SK-N-SH treated with all-trans-retinoic acid at 6 μM for 48 hours (cell line): ENCODE data around the gene FARS2.
A peak's percentile ranks its signal among the peaks of the same experiment; 100 is the strongest.

Experiments
- ATAC-seq: fragments of 200-7000 bp; cut with Tn5 transposase; 3 replicates; pipeline ENCODE4 v1.9.1; 2020; ENCODE audit warnings: mild to moderate bottlenecking, moderate library complexity
- ARNTL ChIP-seq: fragments of 450-650 bp; formaldehyde crosslinking; IDR thresholded peaks from 2 replicates; pipeline ENCODE4 v1.5.0; 2020; ENCODE audit warnings: low read depth, mild to moderate bottlenecking, moderate library complexity, borderline replicate concordance
- BACH2 ChIP-seq: fragments of 250-450 bp; sonication (Bioruptor Pico); IDR thresholded peaks from 2 replicates; pipeline ENCODE4 v1.9.0; 2021; ENCODE audit warnings: mild to moderate bottlenecking, borderline replicate concordance
- CSDC2 ChIP-seq: fragments of 250-450 bp; sonication (Bioruptor Pico); IDR thresholded peaks from 2 replicates; pipeline ENCODE4 v1.5.0; 2020; ENCODE audit warnings: mild to moderate bottlenecking, moderate library complexity
- ESRRG ChIP-seq: fragments of 250-450 bp; sonication (Bioruptor Pico); IDR thresholded peaks from 2 replicates; pipeline ENCODE4 v1.6.1; 2021; ENCODE audit warnings: mild to moderate bottlenecking
- GLIS3 ChIP-seq: fragments of 250-450 bp; sonication (Bioruptor Pico); IDR thresholded peaks from 2 replicates; pipeline ENCODE4 v1.5.0; 2020; ENCODE audit warnings: mild to moderate bottlenecking, moderate library complexity
- ISL1 ChIP-seq: fragments of 250-450 bp; sonication (Bioruptor Pico); IDR thresholded peaks from 2 replicates; pipeline ENCODE4 v2.1.2; 2022; ENCODE audit warnings: mild to moderate bottlenecking, moderate library complexity
- OSR1 ChIP-seq: fragments of 250-450 bp; sonication (Bioruptor Pico); IDR thresholded peaks from 2 replicates; pipeline ENCODE4 v1.8.0; 2022; ENCODE audit warnings: moderate library complexity, mild to moderate bottlenecking, inconsistent platforms
- PPARA ChIP-seq: fragments of 250-450 bp; sonication (Bioruptor Pico); IDR thresholded peaks from 2 replicates; pipeline ENCODE4 v1.5.0; 2020; ENCODE audit warnings: mild to moderate bottlenecking, borderline replicate concordance
- RARB ChIP-seq: fragments of 250-450 bp; sonication (Bioruptor Pico); IDR thresholded peaks from 2 replicates; pipeline ENCODE4 v1.8.0; 2021; ENCODE audit warnings: mild to moderate bottlenecking, moderate library complexity
- SNAI2 ChIP-seq: fragments of 250-450 bp; sonication (Bioruptor Pico); IDR thresholded peaks from 2 replicates; pipeline ENCODE4 v1.5.0; 2020; ENCODE audit warnings: mild to moderate bottlenecking, moderate library complexity
- TCF4 ChIP-seq: fragments of 250-450 bp; sonication (Bioruptor Pico); IDR thresholded peaks from 2 replicates; pipeline ENCODE4 v1.8.0; 2021; ENCODE audit warnings: mild to moderate bottlenecking, moderate library complexity, borderline replicate concordance
- ZC3H10 ChIP-seq: fragments of 250-450 bp; sonication (Bioruptor Pico); IDR thresholded peaks from 2 replicates; pipeline ENCODE4 v1.5.1; 2021; ENCODE audit warnings: mild to moderate bottlenecking, moderate library complexity
- ZFP3 ChIP-seq: fragments of 250-450 bp; sonication (Bioruptor Pico); IDR thresholded peaks from 2 replicates; pipeline ENCODE4 v1.5.0; 2020; ENCODE audit warnings: mild to moderate bottlenecking, moderate library complexity
- ZFP30 ChIP-seq: fragments of 450-650 bp; formaldehyde crosslinking; IDR thresholded peaks from 2 replicates; pipeline ENCODE4 v1.5.0; 2022; ENCODE audit warnings: mild to moderate bottlenecking, moderate library complexity
- ZNF565 ChIP-seq: fragments of 450-650 bp; formaldehyde crosslinking; conservative IDR thresholded peaks from 2 replicates; pipeline ENCODE4 v1.5.0; 2020; ENCODE audit warnings: low read depth, mild to moderate bottlenecking, moderate library complexity
- ZNF70 ChIP-seq: fragments of 450-650 bp; formaldehyde crosslinking; IDR thresholded peaks from 2 replicates; pipeline ENCODE4 v1.5.0; 2020; ENCODE audit warnings: mild to moderate bottlenecking, moderate library complexity
- ZNF8 ChIP-seq: fragments of 450-650 bp; formaldehyde crosslinking; IDR thresholded peaks from 2 replicates; pipeline ENCODE4 v1.5.0; 2020; ENCODE audit warnings: mild to moderate bottlenecking, moderate library complexity
- TF ChIP-seq, protein P1 (sequence below): fragments of 250-450 bp; sonication (Bioruptor Pico); IDR thresholded peaks from 2 replicates; pipeline ENCODE4 v1.5.1; 2021; ENCODE audit warnings: mild to moderate bottlenecking, moderate library complexity
- TF ChIP-seq, protein P2 (sequence below): fragments of 250-450 bp; sonication (Bioruptor Pico); IDR thresholded peaks from 2 replicates; pipeline ENCODE4 v1.5.1; 2020; ENCODE audit warnings: low read depth, mild to moderate bottlenecking, moderate library complexity
- TF ChIP-seq, protein P3 (sequence below): fragments of 250-450 bp; sonication (Bioruptor Pico); IDR thresholded peaks from 2 replicates; pipeline ENCODE4 v1.5.0; 2020; ENCODE audit warnings: mild to moderate bottlenecking, moderate library complexity
- TF ChIP-seq, protein P4 (sequence below): fragments of 250-450 bp; sonication (Bioruptor Pico); IDR thresholded peaks from 2 replicates; pipeline ENCODE4 v1.8.0; 2020; ENCODE audit warnings: mild to moderate bottlenecking, moderate library complexity, borderline replicate concordance
- TF ChIP-seq, protein P5 (sequence below): fragments of 250-450 bp; sonication (Bioruptor Pico); IDR thresholded peaks from 2 replicates; pipeline ENCODE4 v1.8.0; 2021; ENCODE audit warnings: low read depth, mild to moderate bottlenecking, moderate library complexity, borderline replicate concordance

The FARS2 gene

DNA sequence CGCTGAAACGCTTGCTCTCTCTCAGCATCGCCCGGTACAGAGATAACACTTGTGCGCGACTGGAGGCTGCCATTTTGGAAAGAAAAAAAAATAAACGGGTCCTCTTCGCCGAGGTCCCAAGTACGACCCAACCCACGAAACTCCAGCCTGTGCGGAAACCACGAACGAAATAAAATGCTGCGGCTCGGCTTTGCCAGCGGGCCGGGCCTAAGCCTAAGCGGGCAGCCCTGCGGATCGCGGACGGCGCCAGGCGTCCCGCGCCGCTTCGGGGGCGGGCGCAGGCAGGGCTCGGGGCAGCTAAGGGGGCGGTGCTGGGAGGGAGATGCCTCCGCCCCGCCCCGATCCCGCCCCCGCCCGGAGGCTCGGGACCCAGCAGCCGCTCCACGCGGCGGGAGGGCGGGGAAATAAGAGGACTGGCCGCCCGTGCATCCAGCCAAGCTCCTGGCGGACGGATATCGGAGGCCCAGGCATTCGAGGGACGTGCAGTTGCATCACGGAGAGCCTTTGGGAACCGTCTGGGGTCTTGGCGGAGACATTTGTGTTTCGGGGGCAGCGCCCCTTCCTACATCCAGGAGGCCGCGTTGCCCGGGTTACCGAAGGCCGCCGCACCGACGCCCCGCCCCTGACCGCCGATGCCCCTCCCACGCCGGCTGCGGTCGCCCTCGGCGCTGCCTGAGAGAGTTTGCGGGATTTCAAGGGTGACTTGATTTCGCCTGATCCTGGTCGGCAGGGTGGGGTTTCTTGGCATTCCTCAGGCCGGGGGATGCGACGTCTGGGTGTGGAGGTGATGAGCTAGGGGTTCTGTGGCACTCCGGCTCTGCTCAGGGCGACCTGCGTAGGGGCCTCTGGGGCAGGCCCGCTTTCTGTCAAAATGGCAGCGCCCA, at the start of gene FARS2, which contains the start of gene LYRM4:
Gene FARS2 (plus strand): TSS at position 853 of the 884 bp plus-strand sequence.
Gene LYRM4 (minus strand): TSS at position 290 of the 884 bp plus-strand sequence. CDS start 217 bp downstream, at position 73.
- ATAC-seq = peak; percentile 92
- no peak for TF ChIP-seq ZNF8
- TF ChIP-seq ARNTL (CRISPR knock-in tag) = no peak
- TF ChIP-seq SNAI2 = no peak
- TF ChIP-seq, protein P1, sequence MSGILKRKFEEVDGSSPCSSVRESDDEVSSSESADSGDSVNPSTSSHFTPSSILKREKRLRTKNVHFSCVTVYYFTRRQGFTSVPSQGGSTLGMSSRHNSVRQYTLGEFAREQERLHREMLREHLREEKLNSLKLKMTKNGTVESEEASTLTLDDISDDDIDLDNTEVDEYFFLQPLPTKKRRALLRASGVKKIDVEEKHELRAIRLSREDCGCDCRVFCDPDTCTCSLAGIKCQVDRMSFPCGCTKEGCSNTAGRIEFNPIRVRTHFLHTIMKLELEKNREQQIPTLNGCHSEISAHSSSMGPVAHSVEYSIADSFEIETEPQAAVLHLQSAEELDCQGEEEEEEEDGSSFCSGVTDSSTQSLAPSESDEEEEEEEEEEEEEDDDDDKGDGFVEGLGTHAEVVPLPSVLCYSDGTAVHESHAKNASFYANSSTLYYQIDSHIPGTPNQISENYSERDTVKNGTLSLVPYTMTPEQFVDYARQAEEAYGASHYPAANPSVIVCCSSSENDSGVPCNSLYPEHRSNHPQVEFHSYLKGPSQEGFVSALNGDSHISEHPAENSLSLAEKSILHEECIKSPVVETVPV = no peak
- no peak for TF ChIP-seq RARB (CRISPR knock-in tag)
- no peak for TF ChIP-seq PPARA (CRISPR knock-in tag)
- TF ChIP-seq, protein P2, sequence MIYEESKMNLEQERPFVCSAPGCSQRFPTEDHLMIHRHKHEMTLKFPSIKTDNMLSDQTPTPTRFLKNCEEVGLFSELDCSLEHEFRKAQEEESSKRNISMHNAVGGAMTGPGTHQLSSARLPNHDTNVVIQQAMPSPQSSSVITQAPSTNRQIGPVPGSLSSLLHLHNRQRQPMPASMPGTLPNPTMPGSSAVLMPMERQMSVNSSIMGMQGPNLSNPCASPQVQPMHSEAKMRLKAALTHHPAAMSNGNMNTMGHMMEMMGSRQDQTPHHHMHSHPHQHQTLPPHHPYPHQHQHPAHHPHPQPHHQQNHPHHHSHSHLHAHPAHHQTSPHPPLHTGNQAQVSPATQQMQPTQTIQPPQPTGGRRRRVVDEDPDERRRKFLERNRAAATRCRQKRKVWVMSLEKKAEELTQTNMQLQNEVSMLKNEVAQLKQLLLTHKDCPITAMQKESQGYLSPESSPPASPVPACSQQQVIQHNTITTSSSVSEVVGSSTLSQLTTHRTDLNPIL (CRISPR knock-in tag) = no peak
- no peak for TF ChIP-seq ESRRG (CRISPR knock-in tag)
- no peak for TF ChIP-seq ZFP3 (CRISPR knock-in tag)
- TF ChIP-seq BACH2 (CRISPR knock-in tag) = no peak
- no peak for TF ChIP-seq ZNF565 (CRISPR knock-in tag)
- no peak for TF ChIP-seq ZNF70 (CRISPR knock-in tag)
- TF ChIP-seq ZC3H10 = no peak
- no peak for TF ChIP-seq ZFP30 (CRISPR knock-in tag)
- TF ChIP-seq, protein P3, sequence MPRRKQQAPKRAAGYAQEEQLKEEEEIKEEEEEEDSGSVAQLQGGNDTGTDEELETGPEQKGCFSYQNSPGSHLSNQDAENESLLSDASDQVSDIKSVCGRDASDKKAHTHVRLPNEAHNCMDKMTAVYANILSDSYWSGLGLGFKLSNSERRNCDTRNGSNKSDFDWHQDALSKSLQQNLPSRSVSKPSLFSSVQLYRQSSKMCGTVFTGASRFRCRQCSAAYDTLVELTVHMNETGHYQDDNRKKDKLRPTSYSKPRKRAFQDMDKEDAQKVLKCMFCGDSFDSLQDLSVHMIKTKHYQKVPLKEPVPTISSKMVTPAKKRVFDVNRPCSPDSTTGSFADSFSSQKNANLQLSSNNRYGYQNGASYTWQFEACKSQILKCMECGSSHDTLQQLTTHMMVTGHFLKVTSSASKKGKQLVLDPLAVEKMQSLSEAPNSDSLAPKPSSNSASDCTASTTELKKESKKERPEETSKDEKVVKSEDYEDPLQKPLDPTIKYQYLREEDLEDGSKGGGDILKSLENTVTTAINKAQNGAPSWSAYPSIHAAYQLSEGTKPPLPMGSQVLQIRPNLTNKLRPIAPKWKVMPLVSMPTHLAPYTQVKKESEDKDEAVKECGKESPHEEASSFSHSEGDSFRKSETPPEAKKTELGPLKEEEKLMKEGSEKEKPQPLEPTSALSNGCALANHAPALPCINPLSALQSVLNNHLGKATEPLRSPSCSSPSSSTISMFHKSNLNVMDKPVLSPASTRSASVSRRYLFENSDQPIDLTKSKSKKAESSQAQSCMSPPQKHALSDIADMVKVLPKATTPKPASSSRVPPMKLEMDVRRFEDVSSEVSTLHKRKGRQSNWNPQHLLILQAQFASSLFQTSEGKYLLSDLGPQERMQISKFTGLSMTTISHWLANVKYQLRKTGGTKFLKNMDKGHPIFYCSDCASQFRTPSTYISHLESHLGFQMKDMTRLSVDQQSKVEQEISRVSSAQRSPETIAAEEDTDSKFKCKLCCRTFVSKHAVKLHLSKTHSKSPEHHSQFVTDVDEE (CRISPR knock-in tag) = no peak
- no peak for TF ChIP-seq TCF4 (CRISPR knock-in tag)
- no peak for TF ChIP-seq ISL1 (CRISPR knock-in tag)
- no peak for TF ChIP-seq GLIS3 (CRISPR knock-in tag)
- no peak for TF ChIP-seq OSR1 (CRISPR knock-in tag)
- TF ChIP-seq, protein P4, sequence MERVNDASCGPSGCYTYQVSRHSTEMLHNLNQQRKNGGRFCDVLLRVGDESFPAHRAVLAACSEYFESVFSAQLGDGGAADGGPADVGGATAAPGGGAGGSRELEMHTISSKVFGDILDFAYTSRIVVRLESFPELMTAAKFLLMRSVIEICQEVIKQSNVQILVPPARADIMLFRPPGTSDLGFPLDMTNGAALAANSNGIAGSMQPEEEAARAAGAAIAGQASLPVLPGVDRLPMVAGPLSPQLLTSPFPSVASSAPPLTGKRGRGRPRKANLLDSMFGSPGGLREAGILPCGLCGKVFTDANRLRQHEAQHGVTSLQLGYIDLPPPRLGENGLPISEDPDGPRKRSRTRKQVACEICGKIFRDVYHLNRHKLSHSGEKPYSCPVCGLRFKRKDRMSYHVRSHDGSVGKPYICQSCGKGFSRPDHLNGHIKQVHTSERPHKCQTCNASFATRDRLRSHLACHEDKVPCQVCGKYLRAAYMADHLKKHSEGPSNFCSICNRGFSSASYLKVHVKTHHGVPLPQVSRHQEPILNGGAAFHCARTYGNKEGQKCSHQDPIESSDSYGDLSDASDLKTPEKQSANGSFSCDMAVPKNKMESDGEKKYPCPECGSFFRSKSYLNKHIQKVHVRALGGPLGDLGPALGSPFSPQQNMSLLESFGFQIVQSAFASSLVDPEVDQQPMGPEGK (CRISPR knock-in tag) = no peak
- TF ChIP-seq, all 23 proteins: peak for 0

DNA sequence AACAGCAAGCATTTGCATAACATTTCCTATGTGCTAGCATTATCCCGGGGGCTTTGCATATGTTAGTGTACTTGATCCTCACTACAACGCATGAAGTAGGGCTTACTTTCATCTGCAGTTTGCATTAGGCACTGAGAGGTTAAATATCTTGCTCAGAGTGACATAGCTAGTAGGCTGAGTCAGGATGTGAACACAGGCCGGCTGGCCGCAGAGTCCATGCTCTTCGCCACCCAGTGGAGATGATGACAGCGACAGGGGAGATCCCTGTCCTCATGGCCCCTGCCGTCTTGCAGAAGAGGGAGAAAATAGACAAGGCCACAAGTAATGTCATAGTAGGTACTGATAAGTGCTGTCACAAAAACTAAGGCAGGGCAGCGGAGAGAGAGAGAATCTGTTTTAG, 47.5 kb upstream of the FARS2 start:
- ATAC-seq = no peak
- TF ChIP-seq TCF4 (CRISPR knock-in tag) (no peak), OSR1 (CRISPR knock-in tag) (no peak), ZNF70 (CRISPR knock-in tag) (no peak), ZFP30 (CRISPR knock-in tag) (no peak), PPARA (CRISPR knock-in tag) (no peak), RARB (CRISPR knock-in tag) (no peak), SNAI2 (no peak), CSDC2 (CRISPR knock-in tag) (no peak)
- TF ChIP-seq, protein P3 (CRISPR knock-in tag) = no peak
- TF ChIP-seq, protein P2 (CRISPR knock-in tag) = no peak
- TF ChIP-seq, protein P5, sequence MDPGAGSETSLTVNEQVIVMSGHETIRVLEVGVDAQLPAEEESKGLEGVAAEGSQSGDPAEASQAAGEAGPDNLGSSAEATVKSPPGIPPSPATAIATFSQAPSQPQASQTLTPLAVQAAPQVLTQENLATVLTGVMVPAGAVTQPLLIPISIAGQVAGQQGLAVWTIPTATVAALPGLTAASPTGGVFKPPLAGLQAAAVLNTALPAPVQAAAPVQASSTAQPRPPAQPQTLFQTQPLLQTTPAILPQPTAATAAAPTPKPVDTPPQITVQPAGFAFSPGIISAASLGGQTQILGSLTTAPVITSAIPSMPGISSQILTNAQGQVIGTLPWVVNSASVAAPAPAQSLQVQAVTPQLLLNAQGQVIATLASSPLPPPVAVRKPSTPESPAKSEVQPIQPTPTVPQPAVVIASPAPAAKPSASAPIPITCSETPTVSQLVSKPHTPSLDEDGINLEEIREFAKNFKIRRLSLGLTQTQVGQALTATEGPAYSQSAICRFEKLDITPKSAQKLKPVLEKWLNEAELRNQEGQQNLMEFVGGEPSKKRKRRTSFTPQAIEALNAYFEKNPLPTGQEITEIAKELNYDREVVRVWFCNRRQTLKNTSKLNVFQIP (CRISPR knock-in tag) = no peak
- TF ChIP-seq, protein P1 = no peak
